ENCODE data around the gene MBTPS1. TPM values are rescaled to one million over a fixed set of nuclear protein-coding genes. Genes with fewer than 3 reads are reported as not detected.

MBTPS1 gene
- total RNA-seq, 4 donors from 2014 or later, result 126 to 185 (median 166) TPM

- intact Hi-C loops (cut with DNase I), result loop anchor here (5.0 to 10.0 kb wide), 2 partner anchors 95 to 397 kb away; no protein-coding TSS in a partner anchor
- H3K36me3 ChIP-seq, result peaks cover 53 to 60% of the 10 kb centered on the region in 2 donors
Measured at GRCh38 chr16:84087466-84088151, 29.1 kb downstream of the MBTPS1 start.

DNA sequence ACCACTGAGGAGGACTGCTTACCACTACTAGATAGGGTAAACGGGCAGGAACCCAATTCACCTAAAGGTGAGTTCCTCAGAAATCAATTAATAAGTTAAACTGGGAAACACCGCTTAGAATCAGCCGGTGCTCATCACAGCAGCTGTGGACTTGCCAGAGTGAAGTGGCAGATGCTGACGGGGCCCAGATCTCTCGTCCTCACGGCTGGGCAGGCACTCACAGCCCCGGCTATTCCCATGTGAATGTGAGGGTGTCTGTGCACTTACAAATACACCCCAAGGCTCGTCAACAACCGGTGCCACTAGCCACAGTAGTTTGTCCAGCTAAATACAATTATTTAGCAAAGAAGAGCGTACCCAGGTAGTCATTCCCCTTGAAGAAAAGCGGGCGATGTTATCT lies 29.7 kb downstream of the MBTPS1 start:
- intact Hi-C loops (cut with DNase I), result loop anchor here (5.0 to 10.0 kb wide), 2 partner anchors 95 to 398 kb away; no protein-coding TSS in a partner anchor
- WGBS, 2 donors, result 89 to 94% methylated on average over 7 to 12 of the region's 12 CpGs
- peaks cover 47 to 60% of the 10 kb centered on the region in 2 donors for H3K36me3 ChIP-seq
- no peak overlapping the region for H3K4me3 ChIP-seq (replicated peaks in 1 of 3)
- no peak overlapping the region for H3K27ac ChIP-seq
- no peaks in the 10 kb centered on the region for H3K4me1 ChIP-seq
- TF ChIP-seq CTCF (IDR thresholded peaks at IDR 0.05) (no peak), POLR2A (IDR thresholded peaks at IDR 0.05) (no peak)
- no peak for DNase-seq
- no peaks in the 10 kb centered on the region for H3K27me3 ChIP-seq
- H3K9me3 ChIP-seq, result no peaks in the 10 kb centered on the region

More at GRCh38 chr16:84087466-84088151, 29.1 kb downstream of the MBTPS1 start:
- no peak overlapping the region for H3K4me3 ChIP-seq (replicated peaks in 1 of 3)
- WGBS, 2 donors, result 88 to 92% methylated on average over 11 of the region's 11 CpGs
- no peaks in the 10 kb centered on the region for H3K4me1 ChIP-seq
- no peak for DNase-seq
- H3K27ac ChIP-seq, result no peak overlapping the region
- no peaks in the 10 kb centered on the region for H3K27me3 ChIP-seq
- H3K9me3 ChIP-seq, result no peaks in the 10 kb centered on the region
- TF ChIP-seq CTCF (IDR thresholded peaks at IDR 0.05) (no peak), POLR2A (IDR thresholded peaks at IDR 0.05) (no peak)

DNA sequence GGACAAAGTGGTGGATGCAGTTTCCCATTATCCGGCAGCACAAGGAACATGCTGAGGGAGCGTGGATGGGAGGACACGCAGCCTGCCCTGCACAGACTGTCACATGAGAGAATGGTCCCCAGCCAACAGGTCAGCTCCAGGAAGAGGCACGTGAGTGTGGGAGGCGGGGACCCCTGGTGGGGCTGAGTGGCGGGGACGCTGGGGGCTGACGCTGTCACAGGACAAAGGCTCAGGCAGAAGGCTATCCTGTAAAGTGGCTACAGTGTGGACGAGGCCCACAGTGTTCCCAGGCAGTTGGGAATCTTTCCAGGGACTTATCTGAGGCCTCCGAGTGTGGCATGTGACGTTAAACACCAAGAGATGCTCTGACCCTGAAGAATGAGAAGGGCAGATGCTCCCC lies 30.4 kb downstream of the MBTPS1 start:
- Histone ChIP-seq H3K36me3 (peaks cover 46 to 58% of the 10 kb centered on the region in 2 donors), H3K4me3 (replicated peaks in 1 of 3) (no peak overlapping the region), H3K27me3 (no peaks in the 10 kb centered on the region), H3K27ac (no peak overlapping the region), H3K9me3 (no peaks in the 10 kb centered on the region), H3K4me1 (no peaks in the 10 kb centered on the region)
- TF ChIP-seq CTCF (IDR thresholded peaks at IDR 0.05), result no peak
- no peak for TF ChIP-seq POLR2A (IDR thresholded peaks at IDR 0.05)
- DNase-seq, result no peak
- 82 to 86% methylated on average over 9 to 11 of the region's 11 CpGs for WGBS, 2 donors
- intact Hi-C loops (cut with DNase I), result loop anchor here (5.0 to 10.0 kb wide), 2 partner anchors 96 to 398 kb away; no protein-coding TSS in a partner anchor

DNA sequence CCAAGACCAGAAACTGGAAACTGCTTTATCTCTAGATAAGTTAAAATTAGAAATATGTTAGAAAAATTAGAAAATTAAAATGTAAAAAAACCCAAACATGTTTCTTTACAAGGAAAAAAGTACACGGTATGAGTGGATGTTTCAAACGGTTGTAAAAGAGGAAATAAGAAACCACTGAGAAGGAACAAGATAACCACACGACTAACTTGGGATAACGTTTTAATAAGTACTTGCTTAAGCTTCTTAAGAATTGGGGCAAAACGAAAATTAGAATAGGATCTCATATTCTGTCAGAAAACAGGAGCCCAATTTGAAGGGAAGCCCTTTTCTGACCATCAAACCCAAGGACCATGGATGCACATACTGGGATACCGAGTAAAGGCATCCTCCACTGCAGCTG lies 31.0 kb downstream of the MBTPS1 start:
- H3K27ac ChIP-seq, result no peak overlapping the region
- peaks cover 46 to 56% of the 10 kb centered on the region in 2 donors for H3K36me3 ChIP-seq
- no peak for DNase-seq
- intact Hi-C loops (cut with DNase I), result loop anchor here (5.0 to 10.0 kb wide), 2 partner anchors 97 to 399 kb away; no protein-coding TSS in a partner anchor
- TF ChIP-seq POLR2A (IDR thresholded peaks at IDR 0.05) (no peak), CTCF (IDR thresholded peaks at IDR 0.05) (no peak)
- H3K9me3 ChIP-seq, result no peaks in the 10 kb centered on the region
- WGBS, 2 donors, result 63 to 68% methylated on average over 6 of the region's 6 CpGs
- no peaks in the 10 kb centered on the region for H3K4me1 ChIP-seq
- H3K27me3 ChIP-seq, result no peaks in the 10 kb centered on the region
- no peak overlapping the region for H3K4me3 ChIP-seq (replicated peaks in 1 of 3)

- Histone ChIP-seq H3K36me3 (peaks cover 45 to 56% of the 10 kb centered on the region in 2 donors), H3K27ac (no peak overlapping the region), H3K9me3 (no peaks in the 10 kb centered on the region), H3K4me3 (replicated peaks in 1 of 3) (no peak overlapping the region), H3K4me1 (no peaks in the 10 kb centered on the region), H3K27me3 (no peaks in the 10 kb centered on the region)
- intact Hi-C loops (cut with DNase I), result loop anchor here (5.0 to 10.0 kb wide), 2 partner anchors 97 to 400 kb away; no protein-coding TSS in a partner anchor
- TF ChIP-seq POLR2A (IDR thresholded peaks at IDR 0.05), result no peak
- no peak for TF ChIP-seq CTCF (IDR thresholded peaks at IDR 0.05)
- 87 to 89% methylated on average over 8 of the region's 8 CpGs for WGBS, 2 donors
- DNase-seq, result no peak
Measured at GRCh38 chr16:84085271-84085667, 31.5 kb downstream of the MBTPS1 start.

All from thyroid gland (tissue), 4 donors.